ENCODE data around the gene EGLN2. TPM values are rescaled to one million over a fixed set of nuclear protein-coding genes. Genes with fewer than 3 reads are reported as not detected.

Gene EGLN2
- total RNA-seq, 1 experiment from 2014 or later, result 115 TPM

GRCh38 chr19:40754611-40755247, 44.3 kb upstream of the EGLN2 start:
- no peaks in the 10 kb centered on the region for H3K9me3 ChIP-seq (ENCODE audit: control insufficient read depth, insufficient read depth, low read depth, low read length)
- no TSS peak for BruUV-seq (replicated peaks)
- TF ChIP-seq CTCF (IDR thresholded peaks at IDR 0.05) (no peak), POLR2AphosphoS5 (IDR thresholded peaks at IDR 0.05; ENCODE audit: low read depth, low read length) (no peak), REST (IDR thresholded peaks at IDR 0.05; ENCODE audit: insufficient read depth in 1 of 2, low read depth in 2 of 2, low read length in 1 of 2) (no peak), TCF7L2 (IDR thresholded peaks at IDR 0.05; ENCODE audit: low read depth, low read length) (no peak), SIN3A (IDR thresholded peaks at IDR 0.05; ENCODE audit: borderline replicate concordance, insufficient read depth, low read depth, low read length) (no peak)
- H3K4me3 ChIP-seq (ENCODE audit: low read depth in 2 of 2, low read length in 2 of 2), result peak overlapping the region in 1 of 2 experiments; percentile 24; a peak in 1 of 4 replicates
- peaks cover 4% of the 10 kb centered on the region for H3K4me1 ChIP-seq (ENCODE audit: control insufficient read depth, insufficient read depth, low read length)
- no peaks in the 10 kb centered on the region for H3K27me3 ChIP-seq (ENCODE audit: control insufficient read depth, insufficient read depth, low read length)
- CTCF ChIA-PET, result no interaction called here
- peak overlapping the region; percentile 67 for H3K27ac ChIP-seq (ENCODE audit: low read length)
- DNase-seq (ENCODE audit: low read depth, low spot score) (no peak), ATAC-seq (no peak)
- H3K36me3 ChIP-seq (ENCODE audit: control insufficient read depth, insufficient read depth, low read length), result peaks cover 11% of the 10 kb centered on the region
- in situ Hi-C loops (cut with HindIII; ENCODE audit: low pct_unique_long_range_greater_than_20kb, low sequenced_read_pairs) (no loop called here), intact Hi-C loops (cut with micrococcal nuclease; ENCODE audit: unreplicated experiment) (no loop called here)
- POLR2A ChIA-PET, result interaction anchor here (0.7 kb wide), 1 partner anchor 1298 kb away, joined by 5 read pairs; no protein-coding TSS in a partner anchor

GRCh38 chr19:40755248-40755624, 43.8 kb upstream of the EGLN2 start:
- intact Hi-C loops (cut with micrococcal nuclease; ENCODE audit: unreplicated experiment), result no loop called here

More at GRCh38 chr19:40755248-40755624, 43.8 kb upstream of the EGLN2 start:
- H3K9me3 ChIP-seq (ENCODE audit: control insufficient read depth, insufficient read depth, low read depth, low read length), result no peaks in the 10 kb centered on the region
- DNase-seq (ENCODE audit: low read depth, low spot score) (no peak), ATAC-seq (no peak)
- peaks cover 13% of the 10 kb centered on the region for H3K36me3 ChIP-seq (ENCODE audit: control insufficient read depth, insufficient read depth, low read length)
- H3K4me1 ChIP-seq (ENCODE audit: control insufficient read depth, insufficient read depth, low read length), result no peaks in the 10 kb centered on the region; the same call in 1 of the 2 replicates
- H3K27ac ChIP-seq (ENCODE audit: low read length), result no peak overlapping the region
- no peak for TF ChIP-seq TCF7L2 (IDR thresholded peaks at IDR 0.05; ENCODE audit: low read depth, low read length)
- TF ChIP-seq POLR2AphosphoS5 (IDR thresholded peaks at IDR 0.05; ENCODE audit: low read depth, low read length), result no peak
- no peak for TF ChIP-seq CTCF (IDR thresholded peaks at IDR 0.05)
- TF ChIP-seq SIN3A (IDR thresholded peaks at IDR 0.05; ENCODE audit: borderline replicate concordance, insufficient read depth, low read depth, low read length), result no peak
- no peak for TF ChIP-seq REST (IDR thresholded peaks at IDR 0.05; ENCODE audit: insufficient read depth in 1 of 2, low read depth in 2 of 2, low read length in 1 of 2)
- H3K4me3 ChIP-seq (ENCODE audit: low read depth in 2 of 2, low read length in 2 of 2), result no peak overlapping the region
- in situ Hi-C loops (cut with HindIII; ENCODE audit: low pct_unique_long_range_greater_than_20kb, low sequenced_read_pairs), result no loop called here
- no TSS peak for BruUV-seq (replicated peaks)
- no peaks in the 10 kb centered on the region for H3K27me3 ChIP-seq (ENCODE audit: control insufficient read depth, insufficient read depth, low read length)
- CTCF ChIA-PET, result no interaction called here
- POLR2A ChIA-PET, result interaction anchor here (0.6 to 0.7 kb wide), 2 partner anchors 15 to 1298 kb away, joined by 3 to 5 read pairs; no protein-coding TSS in a partner anchor
